Measurements from ENCODE around the gene NAP1L5.

GRCh38 chr4:88724406-88724805 lies 26.8 kb upstream of the NAP1L5 start:
- TF ChIP-seq CTCF (conservative IDR thresholded peaks at IDR 0.05; ENCODE audit: low read depth in 2 of 2) (no peak), EZH2phosphoT487 (IDR thresholded peaks at IDR 0.05; ENCODE audit: unreplicated experiment) (no peak), POLR2AphosphoS5 (IDR thresholded peaks at IDR 0.05; ENCODE audit: low read depth) (no peak), CREB1 (CRISPR knock-in tag; IDR thresholded peaks at IDR 0.05; ENCODE audit: low read depth) (no peak), EZH2 (IDR thresholded peaks at IDR 0.05; ENCODE audit: low read depth, unreplicated experiment) (no peak)

All from GM23338 (cell line).